HEK293 (cell line): ENCODE data around the gene TAS1R1.

Experiments used
- CTCF ChIA-PET: fragments of 350-600 bp; formaldehyde crosslinking; extraction: SDS; loops from one replicate; lab custom pipeline; 2021; ENCODE audit warnings: antibody characterized with exemption; lab: Yijun Ruan, JAX
- POLR2A ChIA-PET: fragments of 300-600 bp; formaldehyde crosslinking; extraction: SDS; loops from one replicate; lab custom pipeline; 2020; ENCODE audit warnings: antibody characterized with exemption, inconsistent platforms; lab: Yijun Ruan, JAX
- H3K27ac ChIP-seq: fragments of 200-500 bp; sonication (Bioruptor generic); 2 replicates; pipeline ENCODE4 v1.5.1; 2014; ENCODE audit warnings: low read depth, low read length, control low read depth, inconsistent platforms; ENCODE audit errors: extremely low read depth
- H3K36me3 ChIP-seq, 2 experiments: fragments of 200-500 bp in 1 of 2; sonication (Bioruptor generic) in 1 of 2; 1 replicate in 1 of 2; 2 replicates in 1 of 2; pipeline ENCODE4 v1.5.1; 2014 to 2017; ENCODE audit warnings: inconsistent platforms in 2 of 2, low read length in 2 of 2; ENCODE audit not compliant: control insufficient read depth in 2 of 2, insufficient read depth in 1 of 2
- H3K4me1 ChIP-seq: fragments of 200-500 bp; sonication (Bioruptor generic); 2 replicates; pipeline ENCODE4 v1.5.1; 2014; ENCODE audit warnings: mild to moderate bottlenecking, low read length, inconsistent platforms; ENCODE audit not compliant: control insufficient read depth, insufficient read depth
- H3K4me3 ChIP-seq: 2 replicates; pipeline ENCODE4 v1.5.1; 2011; ENCODE audit warnings: low read depth, mild to moderate bottlenecking, control low read depth, low read length, moderate library complexity
- H3K9me3 ChIP-seq: fragments of 200-500 bp; sonication (Bioruptor generic); 2 replicates; pipeline ENCODE4 v1.5.1; 2014; ENCODE audit warnings: low read depth, low read length, inconsistent platforms; ENCODE audit not compliant: control insufficient read depth, insufficient read depth
- GFI1B ChIP-seq: fragments of 450-650 bp; formaldehyde crosslinking; IDR thresholded peaks from 2 replicates; pipeline ENCODE4 v1.5.1; 2016; ENCODE audit warnings: missing biosample characterization, missing genetic modification characterization
- KLF1 ChIP-seq: fragments of 450-650 bp; formaldehyde crosslinking; IDR thresholded peaks from 2 replicates; pipeline ENCODE4 v1.5.1; 2016; ENCODE audit warnings: missing biosample characterization, missing genetic modification characterization
- KLF16 ChIP-seq: fragments of 450-650 bp; formaldehyde crosslinking; IDR thresholded peaks from 2 replicates; pipeline ENCODE4 v1.5.1; 2017; ENCODE audit warnings: missing biosample characterization, missing genetic modification characterization
- KLF17 ChIP-seq: fragments of 450-650 bp; formaldehyde crosslinking; IDR thresholded peaks from 2 replicates; pipeline ENCODE4 v1.5.1; 2016; ENCODE audit warnings: missing biosample characterization, missing genetic modification characterization
- KLF7 ChIP-seq: fragments of 450-650 bp; formaldehyde crosslinking; IDR thresholded peaks from 2 replicates; pipeline ENCODE4 v1.5.1; 2016; ENCODE audit warnings: missing biosample characterization, missing genetic modification characterization, borderline replicate concordance
- PRDM10 ChIP-seq: fragments of 450-650 bp; formaldehyde crosslinking; IDR thresholded peaks from 2 replicates; pipeline ENCODE4 v1.5.1; 2016; ENCODE audit warnings: missing biosample characterization, missing genetic modification characterization
- SCRT2 ChIP-seq: fragments of 450-650 bp; formaldehyde crosslinking; IDR thresholded peaks from 2 replicates; pipeline ENCODE4 v1.5.1; 2016; ENCODE audit warnings: missing biosample characterization, missing genetic modification characterization
- SP3 ChIP-seq: fragments of 450-650 bp; formaldehyde crosslinking; IDR thresholded peaks from 2 replicates; pipeline ENCODE4 v1.5.1; 2016; ENCODE audit warnings: missing biosample characterization, missing genetic modification characterization
- ZBTB8A ChIP-seq: fragments of 450-650 bp; formaldehyde crosslinking; IDR thresholded peaks from 2 replicates; pipeline ENCODE4 v1.5.1; 2016; ENCODE audit warnings: missing biosample characterization, missing genetic modification characterization
- ZNF146 ChIP-seq: fragments of 450-650 bp; formaldehyde crosslinking; IDR thresholded peaks from 2 replicates; pipeline ENCODE4 v1.5.1; 2016; ENCODE audit warnings: missing biosample characterization, missing genetic modification characterization
- ZNF175 ChIP-seq: fragments of 450-650 bp; formaldehyde crosslinking; IDR thresholded peaks from 2 replicates; pipeline ENCODE4 v1.5.1; 2016; ENCODE audit warnings: missing biosample characterization, missing genetic modification characterization
- ZNF23 ChIP-seq: fragments of 450-650 bp; formaldehyde crosslinking; IDR thresholded peaks from 2 replicates; pipeline ENCODE4 v1.5.1; 2016; ENCODE audit warnings: missing biosample characterization, missing genetic modification characterization, borderline replicate concordance
- ZNF341 ChIP-seq: fragments of 450-650 bp; formaldehyde crosslinking; IDR thresholded peaks from 2 replicates; pipeline ENCODE4; 2016; ENCODE audit warnings: low read depth, missing biosample characterization, missing genetic modification characterization
- ZNF398 ChIP-seq: fragments of 450-650 bp; formaldehyde crosslinking; IDR thresholded peaks from 2 replicates; pipeline ENCODE4 v1.5.1; 2017; ENCODE audit warnings: missing biosample characterization, missing genetic modification characterization
- ZNF416 ChIP-seq: fragments of 450-650 bp; formaldehyde crosslinking; IDR thresholded peaks from 2 replicates; pipeline ENCODE4 v1.5.1; 2016; ENCODE audit warnings: missing biosample characterization, missing genetic modification characterization
- ZNF449 ChIP-seq: fragments of 450-650 bp; formaldehyde crosslinking; IDR thresholded peaks from 2 replicates; pipeline ENCODE4 v1.5.1; 2017; ENCODE audit warnings: missing biosample characterization, mild to moderate bottlenecking, missing genetic modification characterization, moderate library complexity
- ZNF488 ChIP-seq: fragments of 450-650 bp; formaldehyde crosslinking; IDR thresholded peaks from 2 replicates; pipeline ENCODE4 v1.5.1; 2016; ENCODE audit warnings: missing biosample characterization, missing genetic modification characterization
- ZNF501 ChIP-seq: fragments of 450-650 bp; formaldehyde crosslinking; IDR thresholded peaks from 2 replicates; pipeline ENCODE4 v1.5.1; 2016; ENCODE audit warnings: missing biosample characterization, missing genetic modification characterization
- ZNF555 ChIP-seq: fragments of 450-650 bp; formaldehyde crosslinking; conservative IDR thresholded peaks from 2 replicates; pipeline ENCODE4 v1.5.1; 2017; ENCODE audit warnings: missing biosample characterization, mild to moderate bottlenecking, missing genetic modification characterization, inconsistent platforms
- ZNF600 ChIP-seq: fragments of 450-650 bp; formaldehyde crosslinking; IDR thresholded peaks from 2 replicates; pipeline ENCODE4 v1.5.1; 2016; ENCODE audit warnings: missing biosample characterization, missing genetic modification characterization
- ZSCAN5A ChIP-seq: fragments of 450-650 bp; formaldehyde crosslinking; IDR thresholded peaks from 2 replicates; pipeline ENCODE4 v1.5.1; 2016; ENCODE audit warnings: missing biosample characterization, missing genetic modification characterization

TAS1R1 gene

GRCh38 chr1:6612641-6613360 lies 57.7 kb downstream of the TAS1R1 start (continued):
- TF ChIP-seq ZNF175 (tag by site-specific recombination) = no peak
- TF ChIP-seq SP3 (tag by site-specific recombination) = no peak
- TF ChIP-seq SCRT2 (tag by site-specific recombination) = peak; percentile 15; the same call in 1 of the 2 replicates
- TF ChIP-seq PRDM10 (tag by site-specific recombination) = peak; percentile 12

- POLR2A ChIA-PET = interaction anchor here (1.1 to 1.2 kb wide), 4 partner anchors 10 to 33 kb away, joined by 5 to 10 read pairs (median 6); partner anchors contain the start of genes THAP3 and ZBTB48
- H3K4me1 ChIP-seq = peaks cover 3% of the 10 kb centered on the region; the same call in 1 of the 2 replicates
- CTCF ChIA-PET = interaction anchor here (0.6 kb wide), 1 partner anchor 119 kb away, joined by 3 read pairs; no protein-coding TSS in a partner anchor
- H3K36me3 ChIP-seq = peaks cover 11 to 22% of the 10 kb centered on the region in 2 experiments; a peak in 2 of 3 replicates
- H3K4me3 ChIP-seq = peak within 1 kb of the TSS; percentile 88
- H3K9me3 ChIP-seq = no peaks in the 10 kb centered on the region
- H3K27ac ChIP-seq = peak within 1 kb of the TSS; percentile 91
- TF ChIP-seq ZNF600 (peak; percentile 24; the same call in 1 of the 2 replicates), KLF17 (tag by site-specific recombination) (peak; percentile 72), KLF16 (tag by site-specific recombination) (peak; percentile 90), ZNF23 (no peak), KLF1 (tag by site-specific recombination) (peak; percentile 75), ZNF398 (tag by site-specific recombination) (peak; percentile 80), SP3 (tag by site-specific recombination) (peak; percentile 100), ZNF146 (tag by site-specific recombination) (no peak), ZNF449 (tag by site-specific recombination) (0 out of 2 replicates have a peak, but pooled peaks have one; percentile 50), ZNF555 (tag by site-specific recombination) (no peak), ZSCAN5A (tag by site-specific recombination) (no peak), ZBTB8A (tag by site-specific recombination) (peak; percentile 82), ZNF416 (no peak), GFI1B (tag by site-specific recombination) (no peak), ZNF488 (tag by site-specific recombination) (no peak), KLF7 (tag by site-specific recombination) (peak; percentile 71; the same call in 1 of the 2 replicates), ZNF501 (tag by site-specific recombination) (no peak), ZNF341 (peak; percentile 87)
These were observed 58.4 kb downstream of the TAS1R1 start, which contains the start of gene PHF13 for GRCh38 chr1:6613361-6614018. Gene PHF13, plus strand, starts transcription at chr1:6613731. Its CDS starts 336 bp downstream, at chr1:6614067.
